NB4 (cell line): Measurements from ENCODE around the gene SALL3.

Experiments
- DNase-seq: peaks from one replicate; pipeline ENCODE4 v3.0.0; 2010; ENCODE audit warnings: low read depth
- H3K4me3 ChIP-seq: one replicate; pipeline ENCODE4 v1.5.1; 2011; ENCODE audit warnings: mild to moderate bottlenecking, low read depth, low read length, moderate library complexity
- MYC ChIP-seq: IDR thresholded peaks from 2 replicates; pipeline ENCODE4 v1.6.1; 2011; ENCODE audit warnings: low read depth, low read length
- POLR2A ChIP-seq: IDR thresholded peaks from 2 replicates; pipeline ENCODE4 v1.6.1; 2011; ENCODE audit warnings: mild to moderate bottlenecking; ENCODE audit not compliant: insufficient read length; ENCODE audit errors: extremely low read depth
- TF ChIP-seq, protein P1 (sequence below): IDR thresholded peaks from one replicate; pipeline ENCODE4 v1.5.1; 2012; ENCODE audit warnings: low read depth, low read length
- TF ChIP-seq, protein P2 (sequence below): IDR thresholded peaks from 2 replicates; pipeline ENCODE4 v1.6.1; 2011; ENCODE audit warnings: low read depth, low read length

The SALL3 gene

GRCh38 chr18:78971511-78972245 lies 7.9 kb upstream of the SALL3 start:
- no peak for TF ChIP-seq POLR2A
- TF ChIP-seq, protein P1, sequence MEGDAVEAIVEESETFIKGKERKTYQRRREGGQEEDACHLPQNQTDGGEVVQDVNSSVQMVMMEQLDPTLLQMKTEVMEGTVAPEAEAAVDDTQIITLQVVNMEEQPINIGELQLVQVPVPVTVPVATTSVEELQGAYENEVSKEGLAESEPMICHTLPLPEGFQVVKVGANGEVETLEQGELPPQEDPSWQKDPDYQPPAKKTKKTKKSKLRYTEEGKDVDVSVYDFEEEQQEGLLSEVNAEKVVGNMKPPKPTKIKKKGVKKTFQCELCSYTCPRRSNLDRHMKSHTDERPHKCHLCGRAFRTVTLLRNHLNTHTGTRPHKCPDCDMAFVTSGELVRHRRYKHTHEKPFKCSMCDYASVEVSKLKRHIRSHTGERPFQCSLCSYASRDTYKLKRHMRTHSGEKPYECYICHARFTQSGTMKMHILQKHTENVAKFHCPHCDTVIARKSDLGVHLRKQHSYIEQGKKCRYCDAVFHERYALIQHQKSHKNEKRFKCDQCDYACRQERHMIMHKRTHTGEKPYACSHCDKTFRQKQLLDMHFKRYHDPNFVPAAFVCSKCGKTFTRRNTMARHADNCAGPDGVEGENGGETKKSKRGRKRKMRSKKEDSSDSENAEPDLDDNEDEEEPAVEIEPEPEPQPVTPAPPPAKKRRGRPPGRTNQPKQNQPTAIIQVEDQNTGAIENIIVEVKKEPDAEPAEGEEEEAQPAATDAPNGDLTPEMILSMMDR: no peak
- TF ChIP-seq, protein P2, sequence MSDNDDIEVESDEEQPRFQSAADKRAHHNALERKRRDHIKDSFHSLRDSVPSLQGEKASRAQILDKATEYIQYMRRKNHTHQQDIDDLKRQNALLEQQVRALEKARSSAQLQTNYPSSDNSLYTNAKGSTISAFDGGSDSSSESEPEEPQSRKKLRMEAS: no peak
- no peak for TF ChIP-seq MYC
- DNase-seq: no peak
- H3K4me3 ChIP-seq: no peak overlapping the region

DNA sequence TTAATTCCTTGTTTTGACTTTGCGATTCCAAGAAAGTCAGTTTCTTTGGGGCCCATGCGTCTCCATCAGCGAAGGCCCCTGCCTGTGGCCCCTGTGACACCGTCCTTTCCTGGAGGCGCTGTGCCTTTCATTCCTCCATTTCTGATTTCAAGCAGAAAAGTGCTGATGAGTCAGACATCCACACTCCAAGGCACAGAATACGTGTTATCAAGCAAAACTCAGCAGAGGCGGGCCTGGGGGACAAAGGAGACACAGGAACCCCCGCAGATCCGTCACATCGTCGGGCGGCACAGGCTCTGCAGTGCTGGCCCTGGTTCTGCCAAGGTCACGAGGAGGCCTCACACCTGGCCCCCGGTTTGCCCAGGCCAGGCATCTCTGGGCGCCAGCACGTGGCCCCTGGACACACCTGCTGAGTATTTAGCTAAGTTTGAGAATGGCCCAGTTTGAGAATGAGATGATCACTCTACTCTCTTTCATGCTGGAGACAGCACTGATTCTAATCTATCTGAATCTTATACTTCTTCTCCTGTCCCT lies 7.2 kb upstream of the SALL3 start:
- H3K4me3 ChIP-seq: no peak overlapping the region
- TF ChIP-seq, protein P2: no peak
- TF ChIP-seq POLR2A (no peak), MYC (no peak)
- TF ChIP-seq, protein P1: no peak
- no peak for DNase-seq

- DNase-seq: no peak
- H3K4me3 ChIP-seq: no peak overlapping the region
- no peak for TF ChIP-seq POLR2A
- TF ChIP-seq, protein P1: no peak
- TF ChIP-seq, protein P2: no peak
- TF ChIP-seq MYC: no peak
These were observed 6.7 kb upstream of the SALL3 start for GRCh38 chr18:78972930-78973331.

DNA sequence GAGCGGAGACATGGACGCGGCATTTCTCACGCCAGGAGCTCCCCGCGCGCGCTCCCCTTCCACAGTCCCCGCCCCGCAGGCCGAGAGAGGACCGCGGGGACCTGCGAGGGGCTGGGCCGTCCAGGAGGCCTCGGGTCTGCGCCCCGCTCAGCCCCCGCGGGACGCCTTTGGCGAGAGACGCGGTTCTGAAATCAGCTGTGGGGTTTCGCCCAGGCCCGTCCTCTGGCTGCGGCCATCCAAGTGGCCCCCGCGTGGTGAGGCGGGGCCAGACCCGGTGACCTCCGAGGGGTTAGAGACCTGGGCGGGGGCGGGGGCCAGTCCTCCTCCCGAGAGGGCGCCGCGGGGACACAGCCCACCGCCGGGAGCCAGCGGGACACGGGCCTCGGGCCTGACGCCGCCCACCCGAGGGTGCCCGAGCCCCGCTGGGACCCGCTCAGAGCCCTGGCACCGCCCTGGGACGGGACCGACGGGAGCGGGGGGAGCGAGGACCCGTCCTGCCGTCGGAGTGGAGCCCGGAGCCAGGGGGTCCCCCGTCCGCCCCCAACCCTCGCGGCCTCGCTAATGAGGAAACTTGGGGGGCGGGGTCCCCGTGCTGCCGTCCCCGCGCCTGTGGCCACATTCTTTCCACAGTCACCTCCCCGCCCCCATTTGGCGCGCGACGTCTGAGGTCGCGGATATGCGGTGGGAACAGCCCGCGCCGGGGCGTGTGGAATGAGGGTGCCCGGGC lies 6.1 kb upstream of the SALL3 start:
- DNase-seq: no peak
- no peak for TF ChIP-seq MYC
- TF ChIP-seq POLR2A: no peak
- no peak overlapping the region for H3K4me3 ChIP-seq

- no peak for TF ChIP-seq MYC
- TF ChIP-seq POLR2A: no peak
- TF ChIP-seq, protein P1: no peak
- TF ChIP-seq, protein P2: no peak
- no peak for DNase-seq
- H3K4me3 ChIP-seq: no peak overlapping the region
These were observed 5.4 kb upstream of the SALL3 start for GRCh38 chr18:78974115-78974761.

GRCh38 chr18:78975292-78975691 lies 4.3 kb upstream of the SALL3 start:
- no peak for DNase-seq
- no peak overlapping the region for H3K4me3 ChIP-seq
- TF ChIP-seq, protein P1: no peak
